GM13976 (cell line): ENCODE measurements around the gene NEDD4L.

Experiments
- DNase-seq: peaks from one replicate; pipeline ENCODE4 v3.0.0; 2012; ENCODE audit warnings: low spot score
- in situ Hi-C: fragments of 300-500 bp; cut with MboI; formaldehyde crosslinking; loops from one replicate; pipeline ENCODE4 v1.12.0; 2022; ENCODE audit warnings: low sequenced_read_pairs, mixed read lengths, inconsistent platforms; ENCODE audit not compliant: unreplicated experiment
- TF ChIP-seq, protein P1 (sequence below): IDR thresholded peaks from 2 replicates; pipeline ENCODE4 v1.5.1; 2012; ENCODE audit warnings: borderline replicate concordance, mild to moderate bottlenecking; ENCODE audit not compliant: insufficient read depth; ENCODE audit errors: extremely low read depth, missing control alignments, control extremely low read depth

NEDD4L gene

DNA sequence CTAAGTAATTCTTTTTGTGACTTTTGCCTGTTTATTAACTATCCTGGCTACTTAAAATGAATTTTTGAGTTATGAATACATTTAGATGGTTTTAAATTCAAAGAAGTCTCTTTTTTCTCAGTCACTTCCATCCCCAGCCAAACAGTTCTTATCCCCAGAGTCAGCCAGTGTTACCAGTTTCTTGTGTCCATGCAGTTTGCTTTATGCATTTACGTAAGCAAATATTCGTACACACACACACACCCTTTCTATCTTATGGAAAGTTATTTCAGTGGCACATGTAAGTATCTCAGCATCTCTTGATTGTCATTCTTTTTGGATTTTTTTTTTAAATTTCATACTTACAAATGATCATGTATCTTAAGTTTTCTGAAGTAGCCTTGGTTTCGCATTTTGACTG, 113.2 kb downstream of the NEDD4L start:
- DNase-seq = no peak
- TF ChIP-seq, protein P1, sequence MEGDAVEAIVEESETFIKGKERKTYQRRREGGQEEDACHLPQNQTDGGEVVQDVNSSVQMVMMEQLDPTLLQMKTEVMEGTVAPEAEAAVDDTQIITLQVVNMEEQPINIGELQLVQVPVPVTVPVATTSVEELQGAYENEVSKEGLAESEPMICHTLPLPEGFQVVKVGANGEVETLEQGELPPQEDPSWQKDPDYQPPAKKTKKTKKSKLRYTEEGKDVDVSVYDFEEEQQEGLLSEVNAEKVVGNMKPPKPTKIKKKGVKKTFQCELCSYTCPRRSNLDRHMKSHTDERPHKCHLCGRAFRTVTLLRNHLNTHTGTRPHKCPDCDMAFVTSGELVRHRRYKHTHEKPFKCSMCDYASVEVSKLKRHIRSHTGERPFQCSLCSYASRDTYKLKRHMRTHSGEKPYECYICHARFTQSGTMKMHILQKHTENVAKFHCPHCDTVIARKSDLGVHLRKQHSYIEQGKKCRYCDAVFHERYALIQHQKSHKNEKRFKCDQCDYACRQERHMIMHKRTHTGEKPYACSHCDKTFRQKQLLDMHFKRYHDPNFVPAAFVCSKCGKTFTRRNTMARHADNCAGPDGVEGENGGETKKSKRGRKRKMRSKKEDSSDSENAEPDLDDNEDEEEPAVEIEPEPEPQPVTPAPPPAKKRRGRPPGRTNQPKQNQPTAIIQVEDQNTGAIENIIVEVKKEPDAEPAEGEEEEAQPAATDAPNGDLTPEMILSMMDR = no peak
- in situ Hi-C loops = no loop called here

DNA sequence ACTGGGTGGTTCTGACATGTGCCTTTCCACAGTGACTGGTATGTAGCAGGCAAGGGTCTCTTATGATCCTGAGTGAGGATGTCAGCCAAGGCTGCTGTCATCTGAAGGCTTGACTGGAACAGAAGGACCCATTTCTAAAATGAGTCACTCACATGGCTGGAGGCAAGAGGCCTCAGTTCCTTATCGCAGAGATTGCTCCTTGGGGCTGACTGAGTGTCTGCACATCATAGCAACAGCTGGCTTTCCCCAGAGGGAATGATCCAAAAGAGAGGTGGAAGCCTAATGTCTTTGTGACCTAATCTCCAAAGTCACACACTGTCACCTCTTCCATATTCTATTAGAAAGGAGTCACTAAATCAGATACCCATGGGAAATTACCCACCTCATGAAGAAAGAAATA, 114.0 kb downstream of the NEDD4L start:
- no peak for DNase-seq
- in situ Hi-C loops = no loop called here
- TF ChIP-seq, protein P1 = no peak

DNA sequence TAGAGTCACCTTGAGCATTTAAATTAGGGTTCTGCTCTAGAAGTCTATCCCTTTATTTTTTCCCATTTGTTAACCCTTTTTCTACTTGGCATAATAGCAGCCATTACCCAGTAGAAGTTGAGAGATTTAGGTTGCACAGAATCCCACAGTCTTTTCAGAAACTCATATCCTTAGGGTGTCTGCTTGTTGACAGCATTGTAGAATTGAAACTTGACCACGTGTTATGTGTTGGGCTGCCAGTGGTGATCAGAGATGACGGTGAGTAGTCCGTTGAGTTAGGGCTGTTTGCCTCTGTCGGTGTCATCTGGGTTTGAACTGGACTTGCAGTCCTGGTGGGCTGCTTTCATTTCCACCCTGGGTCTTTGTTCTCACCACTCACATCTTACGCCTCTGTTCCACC, 114.4 kb downstream of the NEDD4L start:
- in situ Hi-C loops = no loop called here
- DNase-seq = no peak
- TF ChIP-seq, protein P1 = no peak

DNA sequence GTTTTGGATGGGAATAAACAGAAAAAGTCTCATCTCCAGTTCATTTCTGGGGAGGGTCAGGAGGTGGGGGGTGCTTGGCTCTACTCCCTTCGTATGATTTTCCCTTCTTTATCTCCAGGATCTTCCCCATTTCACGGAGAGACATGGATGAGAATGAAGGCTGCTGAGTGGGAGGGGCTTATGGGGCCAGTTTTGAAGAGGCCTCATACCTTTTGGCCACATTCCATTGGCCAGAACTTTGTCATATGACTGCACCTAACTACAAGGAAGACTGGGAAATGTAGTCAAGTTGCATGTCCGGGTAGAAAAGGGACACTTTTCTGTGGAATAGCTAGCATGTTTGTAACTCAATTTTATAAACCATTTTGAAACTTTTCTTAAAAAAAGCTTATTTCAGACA, 117.6 kb downstream of the NEDD4L start:
- in situ Hi-C loops = no loop called here
- DNase-seq = no peak
- TF ChIP-seq, protein P1 = no peak

DNA sequence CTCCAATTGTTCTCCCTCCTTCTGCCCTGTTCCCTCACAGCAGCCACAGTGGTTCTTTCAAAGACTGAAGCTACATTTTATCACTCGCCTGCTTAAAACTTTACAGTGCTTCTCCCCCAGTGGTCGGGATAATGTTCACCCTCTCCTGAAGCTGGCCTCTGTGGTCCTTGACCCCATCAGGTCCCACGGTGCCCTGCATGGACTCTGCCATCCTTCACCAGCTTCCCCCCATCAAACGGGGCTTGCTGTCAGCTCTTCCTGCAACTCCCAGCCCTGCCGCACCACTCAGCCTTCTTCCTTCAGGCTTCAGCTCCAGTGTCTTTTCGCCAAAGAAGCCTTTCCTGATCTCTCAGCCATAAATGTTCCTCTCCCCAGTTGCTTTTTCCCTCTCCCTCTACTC, 118.1 kb downstream of the NEDD4L start:
- TF ChIP-seq, protein P1 = no peak
- no peak for DNase-seq
- in situ Hi-C loops = no loop called here

- TF ChIP-seq, protein P1 = no peak
- in situ Hi-C loops = no loop called here
- no peak for DNase-seq
These were observed 119.1 kb downstream of the NEDD4L start for GRCh38 chr18:58163004-58163590.
